Uterus (tissue), 4 donors: ENCODE data around the gene AQP4. TPM values are rescaled to one million over a fixed set of nuclear protein-coding genes. Genes with fewer than 3 reads are reported as not detected.

Experiments used
- DNase-seq, 2 donors: peaks; one replicate each; pipeline ENCODE4 v3.0.0-alpha.2; 2019 to 2020
- H3K27ac ChIP-seq, 2 donors: fragments of 200-600 bp; sonication (generic); 1 replicate in 1 of 2; 2 replicates in 1 of 2; pipeline ENCODE4 v1.5.1; 2016 to 2018
- H3K27me3 ChIP-seq, 2 donors: fragments of 200-600 bp; sonication (generic); one replicate each; pipeline ENCODE4 v1.5.1; 2018 to 2019; ENCODE audit warnings: control low read depth in 1 of 2
- H3K36me3 ChIP-seq, 2 donors: fragments of 200-600 bp; sonication (generic); one replicate each; pipeline ENCODE4 v1.5.1; 2019; ENCODE audit warnings: control low read depth in 1 of 2
- H3K4me1 ChIP-seq, 2 donors: fragments of 200-600 bp; sonication (generic); one replicate each; pipeline ENCODE4 v1.5.1; 2018 to 2019; ENCODE audit warnings: control low read depth in 1 of 2
- H3K4me3 ChIP-seq, 2 donors: fragments of 200-600 bp; sonication (generic); 1 replicate in 1 of 2; 2 replicates in 1 of 2; pipeline ENCODE4 v1.5.1; 2018 to 2019; ENCODE audit warnings: mild to moderate bottlenecking in 1 of 2
- H3K9me3 ChIP-seq, 2 donors: fragments of 200-600 bp; sonication (generic); one replicate each; pipeline ENCODE4 v1.5.1; 2019; ENCODE audit warnings: control low read depth in 1 of 2
- POLR2A ChIP-seq, 2 donors: fragments of 450-650 bp; IDR thresholded peaks; one replicate each; pipeline ENCODE4 v1.6.1; 2016; ENCODE audit warnings: antibody characterized with exemption in 2 of 2, mild to moderate bottlenecking in 1 of 2, moderate library complexity in 1 of 2
- intact Hi-C: fragments of 100-400 bp; cut with DNase I; formaldehyde crosslinking; loops from one replicate; pipeline ENCODE4 v1.15.1; 2023; ENCODE audit warnings: low total_unique reads
- total RNA-seq, 4 donors: library from RNA; depleted of rRNA in 3 of 4; stranded (reverse); fragments of >200 nt in 3 of 4; gene quantifications; one replicate each; pipeline versions ENCODE4 v1.1.0 to v1.2.4, GENCODE V29; 2014 to 2023
- TF ChIP-seq, protein P1 (sequence below), 4 experiments: fragments of 200-600 bp in 2 of 4; fragments of 450-650 bp in 2 of 4; sonication (generic) in 2 of 4; IDR thresholded peaks; one replicate each; pipeline ENCODE4 v1.5.1; 2016 to 2019; ENCODE audit warnings: antibody characterized with exemption in 4 of 4, mild to moderate bottlenecking in 2 of 4, moderate library complexity in 1 of 4
- donor health status: DM: yes; HTN: yes; CAD: no.

Gene AQP4
- total RNA-seq, 4 donors from 2014 or later: 0.40 to 1.1 TPM; not detected in 2

DNA sequence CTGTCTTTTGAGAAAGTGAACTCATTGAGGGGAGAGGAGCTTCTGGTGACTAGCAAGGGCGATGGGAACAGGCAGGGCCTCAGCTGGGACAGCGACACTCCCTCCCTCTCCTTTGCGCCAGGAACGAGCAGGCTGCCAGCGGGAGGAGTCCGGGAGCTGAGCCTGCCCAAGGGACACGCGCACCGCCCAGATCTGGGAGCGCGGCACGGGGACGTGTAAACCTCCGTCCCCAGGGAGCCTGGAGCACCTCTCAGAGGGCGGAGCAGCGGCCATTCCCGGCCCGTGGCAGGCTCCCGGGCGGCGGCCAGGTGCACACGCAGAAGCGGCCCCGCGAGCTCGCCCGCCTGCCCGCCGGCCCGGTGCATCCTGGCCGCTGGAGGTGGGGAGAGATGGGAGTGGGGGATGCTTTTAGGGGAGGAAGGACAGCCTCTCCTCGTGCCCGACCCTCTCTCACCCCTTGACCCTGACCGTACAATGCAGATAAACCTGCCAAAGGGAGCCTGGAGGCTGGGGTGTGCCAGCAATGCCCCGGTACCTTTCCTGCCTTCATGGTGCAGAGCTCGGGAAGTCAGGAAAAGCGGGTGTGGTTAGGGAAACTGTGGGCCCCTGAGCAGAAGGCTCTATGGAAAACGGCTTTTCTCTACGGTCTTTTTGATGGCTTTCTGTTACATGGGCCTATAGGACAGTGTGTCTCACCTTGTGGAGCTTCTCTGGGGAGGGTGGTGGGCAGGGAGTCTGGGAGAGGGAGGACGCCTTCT is 2.2 kb downstream of the AQP4 start:
- no peaks in the 10 kb centered on the region for H3K4me1 ChIP-seq
- peak in 1 of 2 donors; percentile 27 for DNase-seq
- H3K27ac ChIP-seq: no peak overlapping the region
- peak overlapping the region in 1 of 2 donors; percentile 32 for H3K4me3 ChIP-seq
- H3K27me3 ChIP-seq: no peaks in the 10 kb centered on the region
- H3K9me3 ChIP-seq: no peaks in the 10 kb centered on the region
- H3K36me3 ChIP-seq: no peaks in the 10 kb centered on the region
- no peak for TF ChIP-seq POLR2A (IDR thresholded peaks at IDR 0.05)
- TF ChIP-seq, protein P1, sequence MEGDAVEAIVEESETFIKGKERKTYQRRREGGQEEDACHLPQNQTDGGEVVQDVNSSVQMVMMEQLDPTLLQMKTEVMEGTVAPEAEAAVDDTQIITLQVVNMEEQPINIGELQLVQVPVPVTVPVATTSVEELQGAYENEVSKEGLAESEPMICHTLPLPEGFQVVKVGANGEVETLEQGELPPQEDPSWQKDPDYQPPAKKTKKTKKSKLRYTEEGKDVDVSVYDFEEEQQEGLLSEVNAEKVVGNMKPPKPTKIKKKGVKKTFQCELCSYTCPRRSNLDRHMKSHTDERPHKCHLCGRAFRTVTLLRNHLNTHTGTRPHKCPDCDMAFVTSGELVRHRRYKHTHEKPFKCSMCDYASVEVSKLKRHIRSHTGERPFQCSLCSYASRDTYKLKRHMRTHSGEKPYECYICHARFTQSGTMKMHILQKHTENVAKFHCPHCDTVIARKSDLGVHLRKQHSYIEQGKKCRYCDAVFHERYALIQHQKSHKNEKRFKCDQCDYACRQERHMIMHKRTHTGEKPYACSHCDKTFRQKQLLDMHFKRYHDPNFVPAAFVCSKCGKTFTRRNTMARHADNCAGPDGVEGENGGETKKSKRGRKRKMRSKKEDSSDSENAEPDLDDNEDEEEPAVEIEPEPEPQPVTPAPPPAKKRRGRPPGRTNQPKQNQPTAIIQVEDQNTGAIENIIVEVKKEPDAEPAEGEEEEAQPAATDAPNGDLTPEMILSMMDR (IDR thresholded peaks at IDR 0.05): no peak
- intact Hi-C loops: no loop called here

DNA sequence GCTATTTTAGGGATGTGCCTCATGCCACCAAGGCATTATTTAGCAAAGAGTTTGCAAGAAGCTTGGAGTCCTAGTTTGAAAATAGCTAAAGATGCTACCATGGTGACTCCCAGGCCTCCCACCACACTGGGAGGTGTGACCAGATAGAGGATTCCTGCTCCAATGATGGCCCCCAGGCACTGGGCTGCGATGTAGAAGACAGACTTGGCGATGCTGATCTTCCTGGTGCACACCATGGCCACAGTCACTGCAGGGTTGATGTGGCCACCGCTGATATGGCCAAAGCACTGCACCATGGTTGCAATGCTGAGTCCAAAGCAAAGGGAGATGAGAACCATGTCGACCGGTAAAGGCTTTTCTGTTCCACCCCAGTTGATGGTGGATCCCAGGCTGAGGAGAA is 3.4 kb downstream of the AQP4 start:
- DNase-seq: no peak
- Histone ChIP-seq H3K9me3 (no peaks in the 10 kb centered on the region), H3K4me3 (no peak overlapping the region), H3K27me3 (no peaks in the 10 kb centered on the region), H3K27ac (no peak overlapping the region), H3K4me1 (no peaks in the 10 kb centered on the region), H3K36me3 (no peaks in the 10 kb centered on the region)
- intact Hi-C loops: no loop called here
- no peak for TF ChIP-seq POLR2A (IDR thresholded peaks at IDR 0.05)
- TF ChIP-seq, protein P1 (IDR thresholded peaks at IDR 0.05): no peak

DNA sequence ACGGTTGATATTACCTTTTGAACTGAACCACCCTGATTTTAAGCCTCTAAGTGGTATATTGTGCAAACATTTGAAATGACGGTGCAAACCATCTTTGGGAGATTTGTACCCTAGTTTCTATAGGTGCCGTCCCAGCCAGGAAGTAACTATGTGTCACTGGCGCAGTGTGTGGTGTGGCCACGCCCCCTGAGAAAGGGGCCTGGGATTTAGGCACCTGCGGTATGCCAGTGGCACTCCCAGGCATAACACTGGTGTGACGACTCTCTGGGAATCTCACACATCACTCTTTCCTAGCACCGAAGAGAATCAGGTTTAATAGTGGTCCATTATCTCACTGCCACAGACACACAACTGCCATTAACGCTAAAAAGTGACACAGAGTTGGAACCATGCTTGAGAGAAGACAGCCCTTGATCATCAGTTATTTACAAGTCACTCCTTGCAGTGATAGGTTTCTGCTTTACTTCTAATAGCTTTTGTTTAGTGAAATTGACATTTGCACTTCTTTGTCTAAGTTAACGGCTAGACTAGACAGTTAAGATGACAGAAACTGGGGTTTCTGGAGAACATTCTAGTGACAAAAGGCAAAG is 11.1 kb downstream of the AQP4 start:
- intact Hi-C loops: no loop called here
- no peaks in the 10 kb centered on the region for H3K9me3 ChIP-seq
- H3K36me3 ChIP-seq: no peaks in the 10 kb centered on the region
- no peaks in the 10 kb centered on the region for H3K27me3 ChIP-seq
- no peak for DNase-seq
- TF ChIP-seq POLR2A (IDR thresholded peaks at IDR 0.05): no peak
- TF ChIP-seq, protein P1 (IDR thresholded peaks at IDR 0.05): no peak
- no peaks in the 10 kb centered on the region for H3K4me1 ChIP-seq
- no peak overlapping the region for H3K27ac ChIP-seq
- no peak overlapping the region for H3K4me3 ChIP-seq

DNA sequence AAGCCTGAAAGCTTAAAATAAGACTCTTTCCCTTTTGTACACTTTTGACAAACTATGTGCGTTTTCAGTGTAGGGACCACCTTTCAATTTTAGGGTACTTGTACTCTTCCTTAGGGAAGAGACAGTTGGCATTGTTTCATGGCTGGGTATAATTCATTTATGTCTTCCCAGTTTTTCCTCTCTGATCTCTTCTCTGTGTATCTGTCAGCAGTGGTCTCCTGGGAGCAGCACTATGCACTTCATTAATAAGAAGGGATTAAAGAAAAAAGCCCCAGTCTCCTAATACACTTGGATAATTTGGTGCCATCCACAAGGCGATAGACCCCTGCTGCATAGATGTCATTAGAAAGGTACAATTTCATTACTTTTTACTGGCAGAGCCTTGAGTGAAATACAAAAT is 12.1 kb downstream of the AQP4 start:
- Histone ChIP-seq H3K36me3 (no peaks in the 10 kb centered on the region), H3K4me1 (no peaks in the 10 kb centered on the region), H3K27me3 (no peaks in the 10 kb centered on the region), H3K9me3 (no peaks in the 10 kb centered on the region), H3K4me3 (no peak overlapping the region), H3K27ac (no peak overlapping the region)
- no peak for TF ChIP-seq POLR2A (IDR thresholded peaks at IDR 0.05)
- TF ChIP-seq, protein P1 (IDR thresholded peaks at IDR 0.05): no peak
- no peak for DNase-seq
- intact Hi-C loops: no loop called here

DNA sequence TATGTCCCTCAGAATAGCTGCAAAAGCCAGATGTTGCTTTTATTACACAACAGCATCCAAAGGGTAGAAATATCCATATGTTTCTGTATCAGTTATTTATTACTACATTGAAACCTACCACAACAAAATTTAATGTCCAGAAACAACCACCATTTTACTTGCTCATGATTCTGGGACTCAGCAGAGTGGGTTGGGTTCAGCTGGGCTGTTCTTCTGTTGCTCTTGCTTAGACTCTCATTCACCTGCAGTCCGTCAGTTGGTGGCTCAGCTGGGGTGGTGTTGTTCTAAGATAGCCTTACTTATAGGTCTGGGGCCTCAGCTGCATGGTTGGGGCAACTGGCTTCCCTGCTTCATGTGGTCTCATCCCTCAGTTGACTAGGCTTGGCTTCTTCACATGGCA is 21.7 kb downstream of the AQP4 start:
- no peaks in the 10 kb centered on the region for H3K9me3 ChIP-seq
- no peaks in the 10 kb centered on the region for H3K4me1 ChIP-seq
- intact Hi-C loops: no loop called here
- no peak overlapping the region for H3K4me3 ChIP-seq
- TF ChIP-seq, protein P1 (IDR thresholded peaks at IDR 0.05): no peak
- no peak for TF ChIP-seq POLR2A (IDR thresholded peaks at IDR 0.05)
- no peak overlapping the region for H3K27ac ChIP-seq
- H3K27me3 ChIP-seq: no peaks in the 10 kb centered on the region
- no peaks in the 10 kb centered on the region for H3K36me3 ChIP-seq
- no peak for DNase-seq
